Measurements from ENCODE around the gene DMRT2.

DNA sequence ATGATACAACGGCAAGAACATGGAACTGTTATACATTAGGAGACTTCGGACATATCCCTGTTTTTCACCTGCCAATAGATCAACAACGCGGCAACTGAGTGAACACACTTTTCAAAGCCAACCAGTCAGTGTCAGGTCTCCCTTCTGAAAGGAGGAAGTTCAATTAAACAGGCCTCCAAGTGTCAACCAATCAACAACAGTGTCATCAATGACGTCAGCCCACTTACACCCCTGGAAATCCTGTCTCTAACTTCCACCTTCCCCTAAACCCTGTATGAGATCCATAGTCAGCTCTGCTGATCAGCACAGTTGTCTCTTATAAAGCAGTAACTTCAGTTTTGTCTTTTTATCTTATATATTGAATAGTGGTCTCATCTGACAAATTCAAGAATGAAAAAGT lies 37.1 kb upstream of the DMRT2 start:
- TF ChIP-seq, protein P1, sequence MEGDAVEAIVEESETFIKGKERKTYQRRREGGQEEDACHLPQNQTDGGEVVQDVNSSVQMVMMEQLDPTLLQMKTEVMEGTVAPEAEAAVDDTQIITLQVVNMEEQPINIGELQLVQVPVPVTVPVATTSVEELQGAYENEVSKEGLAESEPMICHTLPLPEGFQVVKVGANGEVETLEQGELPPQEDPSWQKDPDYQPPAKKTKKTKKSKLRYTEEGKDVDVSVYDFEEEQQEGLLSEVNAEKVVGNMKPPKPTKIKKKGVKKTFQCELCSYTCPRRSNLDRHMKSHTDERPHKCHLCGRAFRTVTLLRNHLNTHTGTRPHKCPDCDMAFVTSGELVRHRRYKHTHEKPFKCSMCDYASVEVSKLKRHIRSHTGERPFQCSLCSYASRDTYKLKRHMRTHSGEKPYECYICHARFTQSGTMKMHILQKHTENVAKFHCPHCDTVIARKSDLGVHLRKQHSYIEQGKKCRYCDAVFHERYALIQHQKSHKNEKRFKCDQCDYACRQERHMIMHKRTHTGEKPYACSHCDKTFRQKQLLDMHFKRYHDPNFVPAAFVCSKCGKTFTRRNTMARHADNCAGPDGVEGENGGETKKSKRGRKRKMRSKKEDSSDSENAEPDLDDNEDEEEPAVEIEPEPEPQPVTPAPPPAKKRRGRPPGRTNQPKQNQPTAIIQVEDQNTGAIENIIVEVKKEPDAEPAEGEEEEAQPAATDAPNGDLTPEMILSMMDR (IDR thresholded peaks at IDR 0.05), result no peak
- no peak for TF ChIP-seq POLR2A (IDR thresholded peaks at IDR 0.05)
